GM13976 (cell line): Measurements from ENCODE around the gene NOP10.

ENCODE experiments used
- DNase-seq: peaks from one replicate; pipeline ENCODE4 v3.0.0; 2012; ENCODE audit warnings: low spot score
- CTCF ChIP-seq: IDR thresholded peaks from 2 replicates; pipeline ENCODE4 v1.5.1; 2012; ENCODE audit warnings: borderline replicate concordance, mild to moderate bottlenecking; ENCODE audit not compliant: insufficient read depth; ENCODE audit errors: extremely low read depth, missing control alignments, control extremely low read depth
- in situ Hi-C: fragments of 300-500 bp; cut with MboI; formaldehyde crosslinking; loops from one replicate; pipeline ENCODE4 v1.12.0; 2022; ENCODE audit warnings: low sequenced_read_pairs, mixed read lengths, inconsistent platforms; ENCODE audit not compliant: unreplicated experiment

NOP10 gene

DNA sequence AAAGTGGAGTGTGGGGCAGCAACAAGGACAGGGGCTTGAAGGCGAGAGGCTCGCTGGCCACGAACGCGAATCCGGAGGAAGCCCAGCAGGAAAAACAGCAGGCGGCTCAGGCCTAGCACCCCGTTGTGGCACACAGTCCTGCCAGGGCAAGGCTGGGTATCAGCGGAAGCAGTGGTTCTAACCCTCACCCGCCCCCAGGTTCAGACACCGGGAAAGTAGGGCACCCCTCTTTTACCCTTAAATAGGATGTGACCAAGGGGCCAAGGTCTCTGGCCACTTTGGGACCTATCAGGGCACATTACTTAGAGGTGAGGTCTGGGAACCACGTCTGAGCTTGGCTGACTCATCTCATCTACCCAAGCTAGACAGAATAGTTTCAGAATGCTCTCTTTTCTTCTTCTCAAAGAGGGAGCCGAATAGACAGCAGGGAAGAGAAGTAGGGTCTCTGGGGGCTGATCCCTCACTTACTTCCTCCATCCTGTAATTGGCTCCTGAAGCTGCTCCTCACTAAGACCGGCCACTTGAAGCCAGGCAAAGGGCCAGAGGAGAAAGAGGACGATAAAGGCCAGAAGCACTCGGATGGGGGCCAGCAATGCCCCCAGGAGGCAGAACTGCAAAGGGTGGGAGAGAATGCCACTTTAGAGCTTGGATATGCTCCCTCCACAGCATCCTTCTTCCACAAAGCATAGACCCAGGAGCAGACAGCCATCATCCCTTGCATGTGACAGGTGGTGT, 22.3 kb upstream of the NOP10 start:
- in situ Hi-C loops = loop anchor here (25.0 kb wide), 2 partner anchors 222 to 303 kb away; partner anchors contain the start of gene GOLGA8B
- no peak for TF ChIP-seq CTCF
- peak; percentile 49 for DNase-seq

DNA sequence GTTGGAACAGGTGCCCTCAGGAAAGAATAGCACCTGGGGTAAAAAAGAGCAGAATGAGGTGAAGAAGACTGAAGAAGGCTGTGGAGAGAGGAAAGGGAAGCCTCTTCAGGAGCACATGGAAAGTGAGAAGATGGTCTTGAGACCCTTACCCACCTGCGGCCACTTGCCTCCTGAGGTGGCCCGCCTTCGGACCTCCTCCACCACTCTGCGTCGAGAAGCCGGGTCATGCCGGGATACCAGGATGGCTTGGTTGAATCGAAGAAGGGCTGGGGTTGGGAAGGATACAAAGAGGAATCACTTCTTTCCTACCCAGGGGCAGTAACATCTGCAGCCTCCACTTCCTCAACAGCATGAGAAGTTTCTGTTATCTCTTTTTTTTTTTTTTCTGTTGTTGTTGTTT, 21.1 kb upstream of the NOP10 start:
- no peak for TF ChIP-seq CTCF
- peak; percentile 12 for DNase-seq
- in situ Hi-C loops = loop anchor here (25.0 kb wide), 2 partner anchors 223 to 302 kb away; partner anchors contain the start of gene GOLGA8B

- DNase-seq = no peak
- TF ChIP-seq CTCF = no peak
- in situ Hi-C loops = loop anchor here (25.0 kb wide), 2 partner anchors 225 to 300 kb away; partner anchors contain the start of gene GOLGA8B
Observed at GRCh38 chr15:34362047-34362773, 19.3 kb upstream of the NOP10 start.

GRCh38 chr15:34361278-34361677, 18.3 kb upstream of the NOP10 start:
- DNase-seq = no peak
- in situ Hi-C loops = loop anchor here (25.0 kb wide), 2 partner anchors 226 to 299 kb away; partner anchors contain the start of gene GOLGA8B
- TF ChIP-seq CTCF = no peak

DNA sequence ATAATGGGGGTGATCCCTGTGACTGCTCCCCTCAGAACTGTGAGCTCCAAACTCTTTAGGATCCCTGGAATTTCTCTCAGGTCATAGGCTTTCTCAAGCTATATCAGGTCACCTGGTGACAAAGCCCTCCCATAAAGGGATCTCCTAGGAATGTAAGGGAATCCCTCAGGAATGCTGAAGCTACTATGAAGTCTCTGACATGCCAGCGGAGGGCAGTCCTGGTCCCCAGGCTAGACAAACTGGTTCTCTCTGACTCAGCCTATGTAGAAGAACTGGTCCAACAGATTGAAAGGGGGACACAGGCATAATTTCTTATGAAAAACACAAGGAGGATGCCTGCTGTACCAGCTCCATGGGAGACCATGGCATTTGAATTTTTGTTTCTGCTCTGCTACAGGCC, 17.4 kb upstream of the NOP10 start:
- DNase-seq = peak; percentile 8
- in situ Hi-C loops = loop anchor here (25.0 kb wide), 2 partner anchors 227 to 298 kb away; partner anchors contain the start of gene GOLGA8B
- no peak for TF ChIP-seq CTCF

- DNase-seq = peak; percentile 11
- no peak for TF ChIP-seq CTCF
- in situ Hi-C loops = loop anchor here (25.0 kb wide), 2 partner anchors 228 to 297 kb away; partner anchors contain the start of gene GOLGA8B
Observed at GRCh38 chr15:34359416-34359815, 16.5 kb upstream of the NOP10 start.
